22Rv1 (cell line): ENCODE results near the gene ADAMTS16.

Source experiments
- H3K27ac ChIP-seq: fragments of 450-650 bp; 2 replicates; pipeline ENCODE4 v1.5.1; 2017
- ZFX ChIP-seq: fragments of 450-650 bp; IDR thresholded peaks from 2 replicates; pipeline ENCODE4 v1.6.1; 2017; ENCODE audit warnings: antibody characterized with exemption, borderline replicate concordance
- TF ChIP-seq, protein P1 (sequence below): fragments of 450-650 bp; IDR thresholded peaks from 2 replicates; pipeline ENCODE4 v1.5.1; 2017; ENCODE audit warnings: mild to moderate bottlenecking

The ADAMTS16 gene

DNA sequence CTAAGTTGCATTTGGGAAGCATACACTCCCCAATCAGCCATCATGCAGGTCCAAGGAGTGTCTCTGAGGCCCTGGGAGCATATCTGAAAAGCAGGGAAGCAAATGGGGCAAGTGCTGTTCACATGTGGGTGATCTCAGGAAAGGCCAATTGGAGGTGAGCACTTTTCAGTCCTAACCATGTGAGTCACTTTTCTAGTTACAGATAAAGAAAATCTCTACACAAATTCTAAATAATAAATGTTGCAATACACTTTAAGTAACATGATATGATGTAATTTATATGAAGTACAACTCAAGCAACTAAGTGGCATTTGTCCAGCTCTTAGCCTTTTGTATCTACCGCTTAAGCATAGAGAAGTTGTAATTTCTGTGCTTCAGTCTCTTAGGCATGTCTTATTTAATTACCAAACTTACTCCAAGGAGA lies 18.4 kb downstream of the ADAMTS16 start:
- no peak overlapping the region for H3K27ac ChIP-seq
- TF ChIP-seq ZFX, result no peak
- TF ChIP-seq, protein P1, sequence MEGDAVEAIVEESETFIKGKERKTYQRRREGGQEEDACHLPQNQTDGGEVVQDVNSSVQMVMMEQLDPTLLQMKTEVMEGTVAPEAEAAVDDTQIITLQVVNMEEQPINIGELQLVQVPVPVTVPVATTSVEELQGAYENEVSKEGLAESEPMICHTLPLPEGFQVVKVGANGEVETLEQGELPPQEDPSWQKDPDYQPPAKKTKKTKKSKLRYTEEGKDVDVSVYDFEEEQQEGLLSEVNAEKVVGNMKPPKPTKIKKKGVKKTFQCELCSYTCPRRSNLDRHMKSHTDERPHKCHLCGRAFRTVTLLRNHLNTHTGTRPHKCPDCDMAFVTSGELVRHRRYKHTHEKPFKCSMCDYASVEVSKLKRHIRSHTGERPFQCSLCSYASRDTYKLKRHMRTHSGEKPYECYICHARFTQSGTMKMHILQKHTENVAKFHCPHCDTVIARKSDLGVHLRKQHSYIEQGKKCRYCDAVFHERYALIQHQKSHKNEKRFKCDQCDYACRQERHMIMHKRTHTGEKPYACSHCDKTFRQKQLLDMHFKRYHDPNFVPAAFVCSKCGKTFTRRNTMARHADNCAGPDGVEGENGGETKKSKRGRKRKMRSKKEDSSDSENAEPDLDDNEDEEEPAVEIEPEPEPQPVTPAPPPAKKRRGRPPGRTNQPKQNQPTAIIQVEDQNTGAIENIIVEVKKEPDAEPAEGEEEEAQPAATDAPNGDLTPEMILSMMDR, result no peak

DNA sequence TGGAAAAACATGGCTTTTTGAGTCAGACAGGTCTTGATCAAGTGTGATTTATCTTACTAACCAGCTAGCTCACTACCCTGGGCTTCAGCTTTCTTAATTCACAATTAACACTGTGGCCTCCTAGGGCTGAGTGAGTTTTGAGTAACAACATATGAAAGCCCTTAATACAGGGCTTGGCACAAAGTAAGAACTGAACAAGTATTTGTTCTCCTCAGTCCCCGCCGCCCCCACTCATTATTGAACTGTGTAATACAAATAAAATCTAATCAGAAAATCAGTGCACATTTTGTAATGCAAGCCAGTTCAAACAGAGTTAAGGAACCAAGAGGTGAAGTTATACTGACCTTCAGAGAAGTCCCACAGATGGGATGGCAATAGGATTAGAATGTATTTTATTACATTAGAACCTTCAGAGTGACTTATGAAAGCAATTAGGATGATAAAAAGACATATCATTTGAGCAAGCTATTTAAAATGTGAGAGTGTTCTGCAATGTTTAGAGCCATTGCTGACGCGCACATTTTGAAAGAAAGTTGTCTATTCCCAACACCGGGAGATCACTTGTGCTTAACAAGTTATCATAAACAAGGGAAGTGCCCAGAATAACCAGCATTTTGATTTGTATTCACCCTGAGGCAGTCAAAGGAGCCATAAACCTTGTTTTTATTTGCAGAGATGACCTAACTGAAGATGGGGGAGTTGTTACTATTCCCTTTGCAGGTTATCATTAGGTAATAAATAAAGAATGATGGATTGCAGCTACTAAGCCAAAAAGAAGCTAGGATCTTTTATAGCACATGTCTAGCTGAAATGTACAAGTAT lies 19.4 kb downstream of the ADAMTS16 start:
- no peak overlapping the region for H3K27ac ChIP-seq

DNA sequence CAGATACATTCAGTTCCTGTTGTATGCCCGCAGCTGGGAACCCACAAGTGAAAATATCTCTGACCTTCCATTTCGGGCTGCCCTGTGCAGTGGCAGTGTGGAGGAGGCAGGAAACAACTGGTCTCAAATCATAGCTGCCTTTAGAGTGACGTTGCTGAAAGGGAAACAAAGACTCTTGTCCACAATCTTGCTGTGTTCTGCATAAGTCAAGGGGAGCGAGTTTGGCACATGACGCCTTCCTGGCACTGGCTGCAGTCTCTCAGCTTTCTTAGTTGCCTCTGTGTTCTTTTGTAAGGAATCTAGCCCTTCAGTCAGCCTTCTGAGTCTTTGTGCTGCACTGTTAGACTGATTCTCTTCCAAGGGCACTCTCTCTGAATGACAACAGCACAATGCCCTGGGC lies 24.0 kb downstream of the ADAMTS16 start:
- no peak overlapping the region for H3K27ac ChIP-seq
- TF ChIP-seq ZFX, result no peak
- TF ChIP-seq, protein P1, result no peak

More for the DNA sequence above, 19.4 kb downstream of the ADAMTS16 start:
- TF ChIP-seq, protein P1, result no peak
- TF ChIP-seq ZFX, result no peak

DNA sequence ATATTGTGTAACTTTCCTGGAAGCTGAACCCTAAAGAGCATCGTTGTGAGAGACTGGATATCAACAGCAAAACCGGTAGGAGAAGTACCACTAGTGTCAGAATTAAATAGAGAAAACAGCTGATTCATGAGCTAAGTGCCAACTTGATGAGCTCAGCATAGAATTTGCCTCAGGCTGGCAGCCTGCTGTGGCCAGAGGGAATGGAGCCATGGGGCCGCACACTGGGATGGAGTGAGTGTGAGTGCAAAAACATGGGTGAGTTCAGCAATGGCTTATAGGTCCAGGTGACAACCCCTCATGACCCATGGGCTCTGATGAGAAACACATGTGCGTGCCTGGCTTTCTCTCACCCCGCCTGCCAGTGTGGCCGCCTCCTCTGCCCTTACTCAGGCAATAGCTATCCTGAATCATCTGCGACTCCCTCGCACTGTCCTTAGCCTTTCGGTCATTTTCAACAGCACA lies 25.4 kb downstream of the ADAMTS16 start:
- TF ChIP-seq ZFX, result no peak
- TF ChIP-seq, protein P1, result no peak
- H3K27ac ChIP-seq, result no peak overlapping the region

DNA sequence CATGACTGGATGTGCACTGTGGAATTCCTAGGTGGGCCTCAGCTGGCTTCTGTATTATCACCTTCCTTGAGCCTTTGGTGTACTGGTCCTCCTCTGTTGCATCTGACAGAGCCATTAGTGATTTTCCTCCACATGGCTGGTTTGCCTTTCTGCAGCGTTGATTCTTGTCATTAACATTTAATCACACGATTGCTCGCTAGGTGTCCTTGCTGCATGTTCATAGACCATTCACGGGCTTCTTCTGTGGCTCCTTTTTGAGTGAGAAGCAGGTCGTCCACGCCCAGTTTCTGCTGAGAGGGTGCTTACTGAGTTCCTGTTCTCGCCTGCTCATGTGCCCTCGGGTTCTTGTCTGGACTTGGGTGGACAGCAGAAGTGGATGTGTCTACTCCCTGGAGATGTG lies 29.3 kb downstream of the ADAMTS16 start:
- H3K27ac ChIP-seq, result no peak overlapping the region

DNA sequence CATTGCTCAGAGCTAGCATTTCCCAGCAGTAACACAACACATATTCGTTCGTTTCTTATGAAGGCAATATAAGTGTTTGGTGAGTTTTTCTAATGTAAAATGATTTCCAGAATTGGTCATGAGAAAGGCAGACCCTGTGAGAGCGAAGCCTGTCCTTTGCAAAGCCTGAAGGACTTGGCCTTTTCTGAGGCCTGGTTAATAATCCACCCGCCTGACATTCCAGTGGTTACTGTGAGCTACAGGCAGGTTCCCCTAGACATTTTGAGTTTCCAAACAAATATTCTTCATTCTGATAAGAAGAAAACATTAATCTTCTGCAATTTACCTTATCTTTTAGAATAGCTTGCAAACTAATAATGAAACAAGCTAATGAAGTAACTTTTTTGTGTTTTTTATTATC lies 38.0 kb downstream of the ADAMTS16 start:
- no peak overlapping the region for H3K27ac ChIP-seq

More for the DNA sequence above, 29.3 kb downstream of the ADAMTS16 start:
- no peak for TF ChIP-seq ZFX

DNA sequence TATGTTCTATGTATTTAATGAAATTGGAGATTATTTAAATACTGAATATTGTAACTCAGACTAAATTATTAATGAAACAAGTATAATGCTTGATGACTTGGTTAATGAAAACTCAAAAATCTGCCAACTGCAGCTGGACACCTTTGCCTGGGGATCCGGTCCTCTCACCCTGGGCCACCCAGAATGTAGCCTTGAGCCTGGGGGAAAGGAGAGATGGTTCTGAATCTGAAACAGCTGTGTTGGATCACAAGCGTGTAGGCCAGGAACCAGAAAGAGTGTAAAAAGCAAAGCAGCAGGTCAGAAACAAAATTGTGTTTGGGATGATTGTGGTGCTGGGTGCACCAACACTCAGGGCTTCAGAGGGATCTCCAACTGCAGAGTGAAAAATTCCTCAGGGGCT lies 38.5 kb downstream of the ADAMTS16 start:
- no peak overlapping the region for H3K27ac ChIP-seq
- TF ChIP-seq, protein P1, result no peak
- no peak for TF ChIP-seq ZFX

More for the DNA sequence above, 38.0 kb downstream of the ADAMTS16 start:
- TF ChIP-seq, protein P1, result no peak
- TF ChIP-seq ZFX, result no peak
